ENCODE results near the gene ANTKMT.

ANTKMT gene

GRCh38 chr16:767743-768235, 46.8 kb downstream of the ANTKMT start:
- H3K4me2 ChIP-seq (ENCODE audit: low read depth, low read length, poor library complexity, severe bottlenecking) = no peak overlapping the region

GRCh38 chr16:768428-768827, 47.5 kb downstream of the ANTKMT start:
- Histone ChIP-seq H3K36me3 (ENCODE audit: low read length) (no peaks in the 10 kb centered on the region), H3K27ac (ENCODE audit: low read depth, low read length) (no peak overlapping the region), H3K9me2 (replicated peaks; ENCODE audit: insufficient read depth, low read length) (no peaks in the 10 kb centered on the region), H3K4me3 (ENCODE audit: insufficient read depth, low read length, poor library complexity, severe bottlenecking) (no peak overlapping the region), H3K79me2 (ENCODE audit: insufficient read depth, low read length) (no peaks in the 10 kb centered on the region), H3F3A (ENCODE audit: insufficient read depth) (no peaks in the 10 kb centered on the region), H3K4me2 (ENCODE audit: low read depth, low read length, poor library complexity, severe bottlenecking) (no peak overlapping the region), H3K9me3 (ENCODE audit: insufficient read depth, low read length) (no peaks in the 10 kb centered on the region), H3K27me3 (ENCODE audit: low read length) (no peaks in the 10 kb centered on the region), H3K9ac (ENCODE audit: low read length) (no peak overlapping the region), H4K20me1 (ENCODE audit: low read depth, low read length) (no peaks in the 10 kb centered on the region), H2AFZ (ENCODE audit: low read depth, low read length, severe bottlenecking) (no peak overlapping the region)
- no peak for TF ChIP-seq CTCF (IDR thresholded peaks at IDR 0.05; ENCODE audit: insufficient read depth, low read length, poor library complexity, severe bottlenecking)
- TF ChIP-seq EZH2phosphoT487 (conservative IDR thresholded peaks at IDR 0.05; ENCODE audit: low read length) = no peak

More at GRCh38 chr16:767743-768235, 46.8 kb downstream of the ANTKMT start:
- H3K4me3 ChIP-seq (ENCODE audit: insufficient read depth, low read length, poor library complexity, severe bottlenecking) = no peak overlapping the region
- H2AFZ ChIP-seq (ENCODE audit: low read depth, low read length, severe bottlenecking) = no peak overlapping the region
- H3K9ac ChIP-seq (ENCODE audit: low read length) = no peak overlapping the region
- H3K36me3 ChIP-seq (ENCODE audit: low read length) = no peaks in the 10 kb centered on the region
- no peaks in the 10 kb centered on the region for H3K9me3 ChIP-seq (ENCODE audit: insufficient read depth, low read length)
- no peaks in the 10 kb centered on the region for H3K79me2 ChIP-seq (ENCODE audit: insufficient read depth, low read length)
- TF ChIP-seq CTCF (IDR thresholded peaks at IDR 0.05; ENCODE audit: insufficient read depth, low read length, poor library complexity, severe bottlenecking) (no peak), EZH2phosphoT487 (conservative IDR thresholded peaks at IDR 0.05; ENCODE audit: low read length) (no peak)
- no peak overlapping the region for H3K27ac ChIP-seq (ENCODE audit: low read depth, low read length)
- no peaks in the 10 kb centered on the region for H3K27me3 ChIP-seq (ENCODE audit: low read length)
- H4K20me1 ChIP-seq (ENCODE audit: low read depth, low read length) = no peaks in the 10 kb centered on the region
- H3K9me2 ChIP-seq (replicated peaks; ENCODE audit: insufficient read depth, low read length) = no peaks in the 10 kb centered on the region
- no peaks in the 10 kb centered on the region for H3F3A ChIP-seq (ENCODE audit: insufficient read depth)

- H3K27ac ChIP-seq (ENCODE audit: low read depth, low read length) = no peak overlapping the region
These were observed 48.3 kb downstream of the ANTKMT start for GRCh38 chr16:769184-769784.

More at GRCh38 chr16:769184-769784, 48.3 kb downstream of the ANTKMT start:
- H3K9ac ChIP-seq (ENCODE audit: low read length) = no peak overlapping the region
- TF ChIP-seq EZH2phosphoT487 (conservative IDR thresholded peaks at IDR 0.05; ENCODE audit: low read length) (no peak), CTCF (IDR thresholded peaks at IDR 0.05; ENCODE audit: insufficient read depth, low read length, poor library complexity, severe bottlenecking) (no peak)
- no peaks in the 10 kb centered on the region for H4K20me1 ChIP-seq (ENCODE audit: low read depth, low read length)
- H2AFZ ChIP-seq (ENCODE audit: low read depth, low read length, severe bottlenecking) = no peak overlapping the region
- H3K9me3 ChIP-seq (ENCODE audit: insufficient read depth, low read length) = no peaks in the 10 kb centered on the region
- no peaks in the 10 kb centered on the region for H3K79me2 ChIP-seq (ENCODE audit: insufficient read depth, low read length)
- H3K9me2 ChIP-seq (replicated peaks; ENCODE audit: insufficient read depth, low read length) = no peaks in the 10 kb centered on the region
- H3K4me2 ChIP-seq (ENCODE audit: low read depth, low read length, poor library complexity, severe bottlenecking) = no peak overlapping the region
- H3K27me3 ChIP-seq (ENCODE audit: low read length) = no peaks in the 10 kb centered on the region
- no peak overlapping the region for H3K4me3 ChIP-seq (ENCODE audit: insufficient read depth, low read length, poor library complexity, severe bottlenecking)
- H3K36me3 ChIP-seq (ENCODE audit: low read length) = no peaks in the 10 kb centered on the region
- no peaks in the 10 kb centered on the region for H3F3A ChIP-seq (ENCODE audit: insufficient read depth)

Data from SU-DHL-6 (cell line).